ENCODE results near the gene EFS. TPM values are rescaled to one million over a fixed set of nuclear protein-coding genes. Genes with fewer than 3 reads are reported as not detected.

Gene EFS
- total RNA-seq, 6 experiments from 2014 or later: 8.8 to 13.5 (median 12.3) TPM

DNA sequence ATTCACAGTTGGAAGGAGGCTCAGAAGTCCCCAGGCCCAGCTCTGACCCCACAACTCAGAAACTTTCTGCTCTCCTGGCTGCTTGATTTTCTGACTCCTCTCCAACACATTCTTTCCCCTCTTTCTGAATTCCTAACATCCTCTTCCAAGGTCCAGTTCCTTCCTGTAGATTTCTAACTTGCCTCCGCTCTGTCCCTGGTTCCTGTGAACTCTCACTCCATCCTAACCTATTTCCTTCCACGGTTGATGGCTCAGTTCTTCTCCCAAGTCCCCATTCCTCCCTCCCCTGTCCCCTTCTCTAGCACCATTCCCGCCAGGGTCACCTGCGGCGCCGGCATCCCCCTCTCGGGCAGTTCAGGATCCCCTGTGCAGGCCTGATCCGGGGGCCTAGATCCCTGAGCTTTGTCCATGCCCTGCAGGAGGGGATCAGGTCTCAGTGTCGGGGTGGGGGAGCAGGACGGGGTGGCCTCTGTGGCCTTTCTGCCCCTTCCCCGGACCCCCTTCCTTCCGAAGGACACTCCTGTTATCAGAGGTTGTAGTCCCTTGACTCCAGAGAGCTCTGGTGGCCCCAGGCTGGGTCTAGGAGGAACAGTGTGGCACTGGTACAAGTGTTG is 6.3 kb downstream of the EFS start:
- no peak for TF ChIP-seq CTCF (IDR thresholded peaks at IDR 0.05)
- no peaks in the 10 kb centered on the region for H3K36me3 Mint-ChIP-seq (ENCODE audit: low read depth)
- no peak overlapping the region for H3K4me3 Mint-ChIP-seq
- peaks cover 14% of the 10 kb centered on the region for H3K27me3 Mint-ChIP-seq (ENCODE audit: insufficient read depth)
- no peak overlapping the region for H3K27ac Mint-ChIP-seq
- no peak for DNase-seq
- peaks cover 13% of the 10 kb centered on the region for H3K4me1 Mint-ChIP-seq (ENCODE audit: low read depth)
- no peaks in the 10 kb centered on the region for H3K9me3 Mint-ChIP-seq

- no peak for DNase-seq
- H3K27me3 Mint-ChIP-seq (ENCODE audit: insufficient read depth): peaks cover 14% of the 10 kb centered on the region
- TF ChIP-seq CTCF (IDR thresholded peaks at IDR 0.05): peak; percentile 12; the same call in 1 of the 2 replicates
- no peaks in the 10 kb centered on the region for H3K36me3 Mint-ChIP-seq (ENCODE audit: low read depth)
- H3K9me3 Mint-ChIP-seq: no peaks in the 10 kb centered on the region
- H3K4me3 Mint-ChIP-seq: no peak overlapping the region
- no peak overlapping the region for H3K27ac Mint-ChIP-seq
- H3K4me1 Mint-ChIP-seq (ENCODE audit: low read depth): peaks cover 19% of the 10 kb centered on the region
Observed at GRCh38 chr14:23358042-23358441, 6.9 kb downstream of the EFS start.

GRCh38 chr14:23357261-23357660 is 7.7 kb downstream of the EFS start:
- no peak for DNase-seq
- peaks cover 23% of the 10 kb centered on the region for H3K4me1 Mint-ChIP-seq (ENCODE audit: low read depth)
- peaks cover 12% of the 10 kb centered on the region for H3K27me3 Mint-ChIP-seq (ENCODE audit: insufficient read depth)
- H3K4me3 Mint-ChIP-seq: no peak overlapping the region
- H3K36me3 Mint-ChIP-seq (ENCODE audit: low read depth): no peaks in the 10 kb centered on the region
- no peak overlapping the region for H3K27ac Mint-ChIP-seq
- H3K9me3 Mint-ChIP-seq: no peaks in the 10 kb centered on the region
- TF ChIP-seq CTCF (IDR thresholded peaks at IDR 0.05): no peak

- Mint-ChIP-seq H3K27me3 (ENCODE audit: insufficient read depth) (peaks cover 9% of the 10 kb centered on the region), H3K36me3 (ENCODE audit: low read depth) (no peaks in the 10 kb centered on the region), H3K9me3 (no peaks in the 10 kb centered on the region), H3K4me1 (ENCODE audit: low read depth) (peaks cover 19% of the 10 kb centered on the region), H3K4me3 (no peak overlapping the region), H3K27ac (no peak overlapping the region)
- no peak for DNase-seq
- no peak for TF ChIP-seq CTCF (IDR thresholded peaks at IDR 0.05)
Observed at GRCh38 chr14:23356662-23357061, 8.3 kb downstream of the EFS start.

DNA sequence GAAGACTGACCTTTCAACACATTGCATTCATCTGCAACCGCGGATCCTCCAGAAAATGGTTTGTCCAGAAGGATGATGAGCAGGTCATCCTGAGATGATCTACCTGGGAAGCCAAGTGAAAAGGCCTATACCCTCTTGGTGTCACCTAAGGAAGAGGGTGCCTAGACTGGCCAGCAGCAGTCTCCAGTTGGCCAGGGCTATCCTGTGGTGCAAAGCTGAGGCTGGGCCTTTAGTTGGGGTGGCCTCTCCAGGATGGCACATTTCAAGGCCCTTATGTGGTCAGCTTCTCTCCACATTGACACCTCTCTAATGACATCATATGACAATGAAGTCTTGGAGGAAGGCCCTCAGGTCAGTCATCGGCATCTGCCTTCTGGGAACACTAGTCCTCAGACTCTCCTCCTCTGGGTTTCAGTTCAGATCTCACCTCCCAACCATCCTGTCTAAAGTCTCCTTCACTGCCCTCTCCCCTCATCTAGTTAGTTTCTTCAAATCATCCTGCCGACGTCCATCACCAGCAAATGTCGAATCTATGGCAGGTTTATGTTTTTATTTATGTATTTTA is 9.0 kb downstream of the EFS start:
- Mint-ChIP-seq H3K27ac (no peak overlapping the region), H3K4me3 (no peak overlapping the region), H3K27me3 (ENCODE audit: insufficient read depth) (peaks cover 9% of the 10 kb centered on the region), H3K36me3 (ENCODE audit: low read depth) (peaks cover 5% of the 10 kb centered on the region; the same call in 1 of the 2 replicates), H3K9me3 (no peaks in the 10 kb centered on the region), H3K4me1 (ENCODE audit: low read depth) (peaks cover 12% of the 10 kb centered on the region)
- no peak for TF ChIP-seq CTCF (IDR thresholded peaks at IDR 0.05)
- no peak for DNase-seq

Data from HFFc6 (cell line).